ENCODE results near the gene AOAH.

AOAH gene

GRCh38 chr7:36626111-36626510, 98.2 kb downstream of the AOAH start:
- no peak for DNase-seq

DNA sequence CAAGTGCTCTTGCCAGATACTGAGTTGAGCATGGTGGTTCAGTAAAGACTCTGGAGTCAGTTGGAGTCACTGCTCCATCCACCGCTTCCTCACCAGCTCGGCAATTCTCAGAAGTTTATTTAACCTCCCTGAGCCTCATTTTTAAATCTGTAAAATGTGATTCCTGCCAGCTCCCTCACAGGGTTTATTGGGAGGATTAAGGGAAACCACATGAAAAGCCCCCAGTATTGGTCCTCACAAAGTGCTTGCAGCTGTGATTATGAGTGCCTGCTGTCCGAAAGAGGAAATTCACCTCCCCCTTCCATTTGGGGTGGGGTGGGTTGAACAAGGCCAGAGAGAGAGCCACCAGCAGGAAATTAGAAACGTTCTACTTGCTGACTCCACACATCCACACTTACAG, 99.0 kb downstream of the AOAH start:
- no peak for DNase-seq

DNA sequence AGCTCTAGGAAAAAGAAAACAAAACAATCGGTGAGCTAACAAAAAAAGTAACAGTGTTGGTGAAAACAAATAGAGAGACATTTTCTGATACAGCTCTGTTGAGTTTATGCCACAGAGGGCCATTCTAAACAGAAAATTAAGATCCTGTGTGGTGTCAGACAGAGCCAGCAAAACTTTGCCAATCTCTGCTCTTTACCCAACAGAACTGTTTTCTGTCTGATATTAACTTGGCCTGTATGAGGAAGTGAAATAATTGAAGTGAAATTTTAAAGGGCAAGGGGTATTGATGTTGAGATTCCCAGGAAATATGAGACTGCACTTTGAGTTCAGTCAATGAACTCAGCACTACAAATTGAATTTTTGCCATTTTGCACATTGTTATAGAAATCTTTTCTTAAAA, 101.0 kb downstream of the AOAH start:
- no peak for DNase-seq

DNA sequence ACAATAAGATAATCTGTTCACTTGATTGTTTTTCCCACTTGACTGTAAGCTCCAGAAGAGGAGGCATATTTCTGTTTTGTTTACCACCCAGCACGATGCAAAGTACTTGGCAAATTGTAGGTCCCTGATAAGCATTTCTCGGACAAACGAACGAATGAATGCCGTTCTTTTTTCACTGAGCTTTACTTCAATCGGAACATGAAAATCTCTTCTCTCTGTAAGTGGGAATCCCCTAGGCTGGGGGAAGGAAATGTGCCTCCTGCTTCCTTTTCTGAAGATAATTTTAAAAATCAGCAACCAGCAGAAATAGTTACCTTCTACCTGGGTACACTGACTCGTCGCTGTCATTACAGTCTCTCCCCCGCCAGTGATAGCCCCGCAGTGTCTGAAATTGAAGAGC, 102.9 kb downstream of the AOAH start:
- DNase-seq: no peak

DNA sequence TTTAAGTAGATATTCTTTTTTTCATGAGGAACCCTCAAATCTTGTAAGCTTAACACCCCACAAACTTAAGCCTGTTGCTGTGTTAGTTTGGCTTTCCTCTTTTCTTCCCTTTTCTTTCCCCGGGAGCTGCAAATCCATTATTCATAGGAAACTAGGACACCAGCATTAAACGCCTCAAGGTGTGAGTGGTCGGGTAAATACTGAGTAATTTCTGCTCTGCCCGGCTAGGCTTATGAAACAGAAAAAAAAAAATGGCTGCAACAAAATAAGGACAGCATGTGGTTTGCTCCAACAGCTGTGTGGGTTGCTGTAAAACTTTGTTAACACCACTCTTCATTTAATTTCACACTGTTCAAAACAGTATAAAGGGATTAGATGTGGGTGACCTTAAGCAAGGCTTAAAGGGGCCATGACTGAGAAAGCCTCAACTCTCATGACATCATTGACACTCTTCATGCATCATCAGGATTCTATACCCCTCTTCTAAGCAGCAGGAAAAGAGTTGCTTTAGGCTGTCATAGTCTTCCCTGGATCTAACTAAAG, 104.1 kb downstream of the AOAH start:
- no peak for DNase-seq

- no peak for DNase-seq
These were observed 106.9 kb downstream of the AOAH start for GRCh38 chr7:36617408-36617807.

GRCh38 chr7:36615852-36616540, 108.3 kb downstream of the AOAH start:
- DNase-seq: no peak

DNA sequence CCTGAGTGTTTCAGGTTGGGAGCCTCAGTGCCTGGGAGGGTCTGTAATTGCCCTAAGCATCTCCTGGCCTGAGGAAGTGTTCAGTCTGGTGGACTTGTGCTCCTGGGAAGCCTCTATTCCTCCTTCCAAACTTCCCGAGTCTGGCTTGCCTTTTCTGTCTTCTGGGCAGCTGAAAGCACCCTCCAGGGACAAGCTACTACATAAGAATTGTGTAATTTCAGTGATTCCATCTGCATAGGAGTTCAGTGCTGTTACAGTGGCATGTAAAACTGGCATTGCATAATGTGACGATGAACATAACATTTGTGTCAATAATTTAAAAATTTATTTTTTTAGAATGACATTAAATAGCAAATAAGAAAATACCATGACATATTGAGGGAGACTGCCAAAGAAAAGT, 109.3 kb downstream of the AOAH start:
- DNase-seq: no peak

- DNase-seq: no peak
These were observed 111.2 kb downstream of the AOAH start for GRCh38 chr7:36613031-36613614.

DNA sequence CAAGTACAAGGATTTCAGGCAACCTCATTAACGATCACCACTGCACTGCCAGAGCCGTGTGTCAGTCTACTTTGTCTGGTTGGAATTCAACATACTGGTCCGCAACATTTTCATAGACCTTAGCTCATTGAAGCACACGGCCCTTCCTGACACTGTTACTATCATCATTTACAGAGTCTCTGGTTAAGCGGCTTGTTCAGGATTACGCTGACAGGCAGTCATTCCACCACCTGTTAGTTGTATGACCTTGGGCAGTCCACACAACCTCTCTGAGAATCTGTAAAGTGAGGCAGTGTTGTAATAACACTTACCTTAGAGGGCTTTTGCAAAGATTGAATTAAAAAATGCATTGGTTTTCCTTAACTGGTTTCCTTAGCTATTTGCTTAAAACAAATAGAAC, 112.6 kb downstream of the AOAH start:
- no peak for DNase-seq

DNA sequence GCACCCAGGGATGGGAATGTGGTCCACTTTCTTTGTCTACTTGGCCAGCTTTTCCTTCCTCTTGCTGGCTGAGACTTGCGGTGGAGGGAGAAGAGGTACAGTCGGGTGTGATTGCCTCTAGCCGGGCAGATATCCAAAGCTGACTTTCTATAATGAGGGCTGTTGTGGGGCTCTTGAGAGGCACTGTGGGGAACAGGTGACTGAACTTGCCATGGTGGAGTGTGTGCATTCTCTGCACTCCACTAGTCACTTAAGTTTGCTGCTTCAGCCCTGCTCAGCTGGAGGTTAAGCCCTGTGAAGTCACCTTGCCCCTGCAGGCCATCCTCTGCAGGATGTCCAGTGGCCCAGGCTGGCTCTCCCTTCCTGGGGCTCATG, 116.6 kb downstream of the AOAH start:
- peak; percentile 58 for DNase-seq

- DNase-seq: no peak
These were observed 117.1 kb downstream of the AOAH start for GRCh38 chr7:36606976-36607720.

DNA sequence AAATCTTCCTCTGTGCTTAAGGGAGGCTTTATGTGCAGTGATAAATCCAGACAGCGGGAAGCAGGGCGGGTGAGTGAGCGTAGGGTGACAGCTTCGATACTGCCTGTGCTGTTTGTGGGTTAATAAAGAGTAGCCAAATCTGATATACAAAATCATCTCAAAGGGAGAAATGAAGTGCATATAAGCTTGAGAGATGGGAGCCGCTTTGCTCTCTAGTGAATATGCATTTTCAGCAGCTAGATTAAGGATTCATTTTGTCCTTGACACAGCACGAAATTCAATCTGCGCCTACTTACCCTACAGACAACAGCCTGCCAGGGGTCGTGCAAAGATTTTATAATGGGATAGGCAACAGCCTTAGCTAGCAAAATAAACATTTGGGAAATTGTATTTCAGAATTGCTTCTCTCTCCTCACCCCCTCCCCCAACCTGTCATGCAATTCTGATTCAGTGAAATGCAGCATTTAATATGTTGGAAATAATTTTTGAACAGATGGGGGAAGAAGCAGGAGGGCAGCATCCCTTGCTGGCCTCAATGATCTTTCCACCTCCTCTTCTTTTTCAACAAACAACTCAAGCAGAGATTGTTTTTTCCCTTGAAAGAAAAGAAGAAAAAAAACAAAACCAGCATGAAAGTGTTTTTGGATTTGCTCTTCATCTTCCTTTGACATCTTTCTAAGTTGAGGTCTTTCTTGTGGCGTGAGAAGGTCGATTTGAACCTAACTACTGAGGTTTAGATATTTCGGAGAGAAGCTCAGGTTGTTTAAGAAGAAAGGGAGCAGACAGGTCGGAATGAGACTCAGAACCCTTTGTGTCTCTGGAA, 117.9 kb downstream of the AOAH start:
- no peak for DNase-seq

DNA sequence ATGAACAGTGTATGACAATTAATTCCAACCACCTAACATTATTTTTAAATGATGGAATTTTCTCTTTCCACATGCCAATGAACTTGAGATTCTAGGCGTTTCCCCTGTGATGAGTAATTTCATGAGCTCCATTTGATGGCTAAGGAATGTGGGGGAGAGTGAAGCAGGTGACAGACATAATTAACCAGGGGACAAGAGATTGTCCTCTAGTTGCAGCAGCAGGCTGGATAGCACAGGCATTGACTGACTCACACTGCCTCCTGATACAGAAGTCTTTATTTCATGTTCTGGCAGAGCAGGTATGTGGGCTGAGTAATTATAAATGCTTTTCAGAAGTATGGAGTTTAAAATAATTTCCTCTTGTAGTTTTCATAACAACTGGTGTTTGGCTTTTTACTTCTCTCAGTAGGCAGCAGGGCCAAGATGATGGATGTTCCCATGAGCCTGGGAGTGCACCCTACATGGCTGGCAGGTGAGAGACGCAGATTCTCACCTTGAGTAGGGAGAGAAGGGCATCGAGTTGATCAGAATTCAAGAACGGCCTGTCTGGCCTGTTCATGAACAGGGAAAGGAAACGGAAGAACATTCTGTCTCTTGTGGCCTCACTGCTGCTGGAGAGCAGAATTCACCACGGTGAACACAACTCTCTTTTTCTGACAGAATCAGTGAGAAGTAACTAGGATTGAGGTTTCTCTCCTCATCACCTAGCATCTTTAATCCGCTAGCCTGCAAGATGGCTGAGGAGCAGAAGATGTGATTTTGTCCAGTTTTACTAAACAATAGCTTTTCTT, 118.8 kb downstream of the AOAH start:
- no peak for DNase-seq

DNA sequence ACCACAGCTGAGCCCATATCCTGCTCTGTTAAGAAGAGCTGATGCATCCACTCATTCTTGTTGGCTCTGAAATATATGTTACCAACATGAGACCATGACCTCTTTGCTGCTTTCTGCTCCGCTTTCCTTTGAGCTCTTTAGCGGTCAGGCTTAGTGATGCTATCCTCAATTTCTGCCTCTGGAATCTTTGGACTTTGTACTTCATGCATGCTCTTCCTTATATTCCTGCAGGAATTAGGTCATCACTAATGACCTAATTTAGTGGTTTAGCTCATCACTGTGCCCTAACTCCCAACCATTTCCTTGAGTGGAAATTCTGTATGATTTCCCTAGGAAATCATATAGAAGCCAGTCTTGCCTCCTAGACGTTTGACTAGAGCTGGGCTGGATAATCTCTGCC, 119.5 kb downstream of the AOAH start:
- DNase-seq: no peak

DNA sequence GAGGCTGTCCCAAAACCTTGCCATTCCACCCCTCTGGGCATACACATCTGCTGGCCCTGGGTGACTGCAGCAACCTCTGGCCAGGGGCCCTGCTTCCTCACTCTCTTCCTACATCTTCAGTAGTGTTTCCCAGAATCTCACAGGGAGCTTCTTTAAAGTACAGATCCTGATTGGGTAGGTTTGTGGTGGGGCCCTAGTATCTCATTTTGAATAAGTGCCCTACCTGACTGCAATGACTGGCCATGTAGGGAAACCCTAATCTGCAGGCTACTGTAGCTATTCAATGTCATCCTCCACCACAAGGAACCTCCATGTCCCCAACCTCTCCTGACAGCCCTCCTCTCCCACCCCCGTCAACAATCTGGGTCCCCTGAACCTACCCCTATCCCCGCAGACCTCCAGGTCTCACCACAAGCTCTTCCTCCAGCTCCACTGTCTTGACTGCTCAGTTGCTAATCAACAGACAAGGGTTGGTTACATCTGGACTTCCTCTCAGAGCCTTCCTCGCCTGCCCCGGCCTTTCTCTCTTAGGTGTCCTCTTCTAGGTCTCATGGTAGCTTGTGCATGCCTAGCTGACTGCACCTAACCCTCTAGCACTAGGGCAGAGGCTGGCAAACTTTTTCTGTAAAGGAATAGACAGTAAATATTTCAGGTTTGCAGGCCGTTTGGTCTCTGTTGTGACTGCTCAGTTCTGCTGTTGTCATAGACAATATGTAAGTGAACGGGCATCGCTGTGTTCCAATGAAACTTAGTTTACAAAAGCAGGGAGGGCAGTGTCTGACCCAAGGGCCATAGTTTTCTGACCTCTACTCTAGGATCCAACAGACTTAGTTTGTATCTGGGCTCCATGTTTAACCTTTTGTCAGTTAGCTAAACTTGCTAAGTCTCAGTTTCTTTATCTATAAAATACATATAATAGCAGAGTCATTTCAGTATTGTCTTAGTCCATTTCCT, 121.1 kb downstream of the AOAH start:
- no peak for DNase-seq

DNA sequence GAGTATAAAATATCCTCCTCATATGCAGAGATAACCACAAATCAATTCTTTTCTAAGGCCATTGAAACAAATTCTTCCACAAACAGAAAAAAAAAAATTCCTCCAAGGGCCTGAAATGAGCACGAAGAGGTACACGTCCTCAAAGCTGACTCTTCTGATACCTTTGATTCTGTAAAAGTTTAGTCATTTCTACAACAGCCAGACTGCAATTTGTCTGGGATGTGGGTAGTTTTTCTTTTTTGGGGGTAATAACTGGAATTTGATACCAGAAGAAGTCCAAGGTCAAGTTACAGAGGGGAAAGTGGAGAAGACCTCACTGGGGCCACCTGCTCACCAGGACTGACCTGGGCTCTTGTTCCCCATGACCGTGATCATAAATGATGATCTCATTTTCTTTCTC, 121.8 kb downstream of the AOAH start:
- DNase-seq: no peak

GRCh38 chr7:36601601-36602000, 122.7 kb downstream of the AOAH start:
- DNase-seq: no peak

DNA sequence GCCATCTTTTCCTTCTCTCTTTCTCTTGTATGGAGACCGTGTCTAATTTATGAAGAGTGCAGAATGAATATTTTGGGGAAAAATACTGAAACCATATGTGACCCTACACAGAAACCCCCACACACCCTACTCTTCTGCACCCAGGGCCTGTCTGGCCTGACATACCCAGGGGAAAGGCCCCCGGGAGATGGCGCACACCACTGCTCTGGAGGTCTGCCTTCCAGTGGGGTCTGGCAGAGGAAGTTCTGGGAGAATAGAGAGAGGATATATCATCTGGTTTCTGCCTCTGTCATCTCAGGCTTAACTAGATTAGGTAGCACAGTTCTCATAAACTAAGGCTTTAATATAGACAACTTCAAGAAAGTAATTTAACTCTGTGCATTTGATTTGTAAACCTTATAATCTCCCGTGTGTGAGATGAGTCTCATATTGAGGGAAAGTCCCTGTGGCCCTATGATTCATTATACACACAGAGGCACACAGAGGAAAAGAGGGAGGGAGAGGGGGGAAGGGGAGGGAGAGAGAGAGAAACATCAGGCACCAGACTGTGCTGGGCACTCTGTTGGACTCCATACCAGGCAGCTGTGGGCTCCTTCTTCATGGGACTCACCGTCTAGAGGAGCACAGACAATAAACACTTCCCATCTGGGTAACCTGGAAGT, 123.3 kb downstream of the AOAH start:
- DNase-seq: no peak

- DNase-seq: no peak
These were observed 124.0 kb downstream of the AOAH start for GRCh38 chr7:36600314-36600682.

Data from NCI-H2107 (cell line).